IMR-90 (cell line): ENCODE results near the gene COL24A1. TPM values are rescaled to one million over a fixed set of nuclear protein-coding genes. Genes with fewer than 3 reads are reported as not detected.

Experiments used
- ATAC-seq: fragments of 200-7000 bp; cut with Tn5 transposase; 2 replicates; pipeline ENCODE4 v1.9.1; 2020; ENCODE audit warnings: low read depth, mild to moderate bottlenecking, moderate library complexity
- BruUV-seq: library from RNA; stranded (reverse); fragments of 400-500 nt; replicated peaks from 2 replicates; lab custom pipeline; 2021; lab: Mats Ljungman, UMichigan
- CTCF ChIA-PET: fragments of 300-600 bp; formaldehyde crosslinking; extraction: SDS; loops from one replicate; lab custom pipeline; 2021; ENCODE audit warnings: antibody characterized with exemption; lab: Yijun Ruan, JAX
- POLR2A ChIA-PET: fragments of 300-600 bp; sonication (Branson Sonifier 250); formaldehyde crosslinking; loops from one replicate; lab custom pipeline; 2022; ENCODE audit warnings: antibody characterized with exemption; ENCODE audit not compliant: unreplicated experiment; lab: Charles Lee
- DNase-seq: peaks from one replicate; pipeline ENCODE4 v3.0.0; 2013
- H2AFZ ChIP-seq: replicated peaks from 2 replicates; pipeline ENCODE3; 2013; ENCODE audit warnings: low read length, mild to moderate bottlenecking; ENCODE audit not compliant: poor library complexity
- H2AK5ac ChIP-seq: 2 replicates; pipeline ENCODE4 v1.6.1; 2013; ENCODE audit warnings: low read depth, low read length, inconsistent platforms
- H2AK9ac ChIP-seq: replicated peaks from 2 replicates; pipeline ENCODE3; 2013; ENCODE audit warnings: mild to moderate bottlenecking, low read depth, low read length, moderate library complexity; ENCODE audit not compliant: poor library complexity
- H2BK120ac ChIP-seq: 2 replicates; pipeline ENCODE4 v1.6.1; 2013; ENCODE audit warnings: low read depth, low read length, inconsistent platforms
- H2BK15ac ChIP-seq: 3 replicates; pipeline ENCODE4 v1.6.1; 2013; ENCODE audit warnings: low read depth, low read length, inconsistent platforms
- H2BK20ac ChIP-seq: 2 replicates; pipeline ENCODE4 v1.6.1; 2013; ENCODE audit warnings: low read depth, mild to moderate bottlenecking, inconsistent platforms, low read length, moderate library complexity
- H2BK5ac ChIP-seq: 2 replicates; pipeline ENCODE4 v1.6.1; 2013; ENCODE audit warnings: mild to moderate bottlenecking, low read depth, low read length, inconsistent platforms; ENCODE audit not compliant: poor library complexity, severe bottlenecking
- H3K14ac ChIP-seq: replicated peaks from 2 replicates; pipeline ENCODE4 v1.6.1; 2013; ENCODE audit warnings: low read depth, low read length, inconsistent platforms
- H3K18ac ChIP-seq: 2 replicates; pipeline ENCODE4 v1.6.1; 2013; ENCODE audit warnings: low read depth, low read length, control low read depth
- H3K23ac ChIP-seq: 2 replicates; pipeline ENCODE4 v1.6.1; 2013; ENCODE audit warnings: low read depth, low read length, inconsistent platforms
- H3K27ac ChIP-seq: 2 replicates; pipeline ENCODE4 v1.5.1; 2013; ENCODE audit warnings: mild to moderate bottlenecking, control low read depth, low read length; ENCODE audit not compliant: insufficient read depth
- H3K27me3 ChIP-seq: 2 replicates; pipeline ENCODE4 v1.6.1; 2013; ENCODE audit warnings: low read length; ENCODE audit not compliant: control insufficient read depth, insufficient read depth
- H3K36me3 ChIP-seq: 2 replicates; pipeline ENCODE4 v1.6.1; 2013; ENCODE audit warnings: low read length, mixed read lengths; ENCODE audit not compliant: control insufficient read depth, insufficient read depth
- H3K4ac ChIP-seq: 2 replicates; pipeline ENCODE4 v1.6.1; 2013; ENCODE audit warnings: low read depth, low read length, inconsistent platforms
- H3K4me1 ChIP-seq: 2 replicates; pipeline ENCODE4 v1.6.1; 2013; ENCODE audit warnings: low read length, mixed read lengths; ENCODE audit not compliant: control insufficient read depth, insufficient read depth
- H3K4me2 ChIP-seq: 2 replicates; pipeline ENCODE4 v1.6.1; 2013; ENCODE audit warnings: low read depth, mild to moderate bottlenecking, control low read depth, low read length, moderate library complexity
- H3K4me3 ChIP-seq: 2 replicates; pipeline ENCODE4 v1.5.1; 2013; ENCODE audit warnings: low read depth, mild to moderate bottlenecking, control low read depth, low read length, moderate library complexity; ENCODE audit not compliant: insufficient read depth
- H3K56ac ChIP-seq: 2 replicates; pipeline ENCODE4 v1.6.1; 2013; ENCODE audit warnings: low read length, inconsistent platforms; ENCODE audit not compliant: insufficient read depth; ENCODE audit errors: extremely low read depth
- H3K79me1 ChIP-seq, 2 experiments: 2 replicates each; pipeline ENCODE4 v1.6.1; 2013; ENCODE audit warnings: low read length in 2 of 2, inconsistent platforms in 1 of 2, low read depth in 1 of 2
- H3K9ac ChIP-seq: 2 replicates; pipeline ENCODE4 v1.6.1; 2013; ENCODE audit warnings: low read depth, low read length, control low read depth
- H3K9me1 ChIP-seq: 2 replicates; pipeline ENCODE4 v1.6.1; 2013; ENCODE audit warnings: low read length, inconsistent platforms; ENCODE audit not compliant: insufficient read depth
- H3K9me3 ChIP-seq: 2 replicates; pipeline ENCODE4 v1.6.1; 2013; ENCODE audit warnings: low read length; ENCODE audit not compliant: control insufficient read depth, insufficient read depth
- H4K20me1 ChIP-seq: 2 replicates; pipeline ENCODE4 v1.6.1; 2013; ENCODE audit warnings: low read length, inconsistent platforms; ENCODE audit not compliant: insufficient read depth
- H4K5ac ChIP-seq: 2 replicates; pipeline ENCODE4 v1.6.1; 2013; ENCODE audit warnings: mild to moderate bottlenecking, low read depth, low read length, control low read depth
- H4K8ac ChIP-seq, 2 experiments: 2 replicates each; pipeline ENCODE4 v1.6.1; 2013; ENCODE audit warnings: low read depth in 2 of 2, low read length in 2 of 2, control low read depth in 1 of 2, inconsistent platforms in 1 of 2
- H4K91ac ChIP-seq: 2 replicates; pipeline ENCODE4 v1.6.1; 2013; ENCODE audit warnings: low read depth, low read length, inconsistent platforms; ENCODE audit not compliant: insufficient read depth
- CEBPB ChIP-seq: IDR thresholded peaks from 2 replicates; pipeline ENCODE4 v1.6.1; 2012; ENCODE audit warnings: low read depth, low read length, improper control_type of control experiment
- MAZ ChIP-seq: IDR thresholded peaks from 2 replicates; pipeline ENCODE4 v1.6.1; 2012; ENCODE audit warnings: low read depth, mild to moderate bottlenecking, low read length, improper control_type of control experiment, moderate library complexity, borderline replicate concordance
- RCOR1 ChIP-seq: IDR thresholded peaks from 2 replicates; pipeline ENCODE4 v1.6.1; 2012; ENCODE audit warnings: mild to moderate bottlenecking, low read length, improper control_type of control experiment; ENCODE audit not compliant: insufficient replicate concordance
- WGBS, 2 experiments: methylation state at CpG; one replicate each; pipeline versions ENCODE4 v1.1.5 to v1.1.7; 2013; ENCODE audit warnings: missing lambda C conversion rate in 2 of 2; ENCODE audit not compliant: insufficient read length in 1 of 2; ENCODE audit errors: extremely low coverage in 2 of 2; 5-methylcytosine and 5-hydroxymethylcytosine counted together
- dilution Hi-C: fragments of 300-500 bp; cut with HindIII; formaldehyde crosslinking; loops from one replicate; pipeline ENCODE4 v1.14.3; 2018; ENCODE audit warnings: low sequenced_read_pairs; ENCODE audit not compliant: unreplicated experiment
- in situ Hi-C: fragments of 300-500 bp; cut with MboI; formaldehyde crosslinking; loops from 3 replicates; pipeline ENCODE4 v1.14.3; 2019; ENCODE audit warnings: low sequenced_read_pairs, inconsistent platforms, mixed read lengths
- intact Hi-C: fragments of 100-400 bp; cut with micrococcal nuclease; formaldehyde crosslinking; loops from 2 replicates; pipeline ENCODE4 v1.10.0; 2022
- polyA plus RNA-seq, 3 experiments: library from polyadenylated mRNA; depleted of rRNA; stranded (reverse); fragments of >200 nt; gene quantifications; 2 replicates each; pipeline ENCODE4 v1.2.3, GENCODE V29; 2012; ENCODE audit warnings: low replicate concordance in 1 of 3
- total RNA-seq: library from RNA; depleted of rRNA; stranded (reverse); fragments of >200 nt; gene quantifications from 2 replicates; pipeline ENCODE4 v1.2.3, GENCODE V29; 2012

Gene COL24A1
- total and polyA plus RNA-seq, 2 of the 4 experiments (the other 2 are of a cell fraction) = 1.4 to 2.2 TPM

- Histone ChIP-seq H3K27me3 (no peaks in the 10 kb centered on the region), H2AFZ (no peak overlapping the region), H3K23ac (no peak overlapping the region), H3K14ac (no peak overlapping the region), H2BK15ac (no peak overlapping the region), H3K9ac (no peak overlapping the region), H3K79me1 (no peaks in the 10 kb centered on the region), H2AK5ac (no peak overlapping the region), H2BK5ac (no peak overlapping the region), H3K4me2 (no peak overlapping the region), H4K20me1 (no peaks in the 10 kb centered on the region), H3K36me3 (no peaks in the 10 kb centered on the region), H3K27ac (no peak overlapping the region), H4K91ac (no peak overlapping the region), H2BK20ac (no peak overlapping the region), H2BK120ac (no peak overlapping the region), H3K4me3 (no peak overlapping the region), H4K8ac (no peak overlapping the region), H2AK9ac (no peak overlapping the region), H3K9me3 (no peaks in the 10 kb centered on the region), H3K4ac (no peak overlapping the region), H3K9me1 (no peaks in the 10 kb centered on the region), H3K18ac (no peak overlapping the region), H3K4me1 (no peaks in the 10 kb centered on the region), H4K5ac (no peak overlapping the region), H3K56ac (no peak overlapping the region)
- in situ Hi-C loops = no loop called here
- TF ChIP-seq RCOR1 (no peak), MAZ (no peak), CEBPB (no peak)
- BruUV-seq = no TSS peak
- ChIA-PET POLR2A (no interaction called here), CTCF (interaction anchor here (1.0 kb wide), 1 partner anchor 9 kb away, joined by 3 read pairs; no protein-coding TSS in a partner anchor)
- no peak for ATAC-seq
- no CpG with 5 or more reads among the region's 2 CpGs for WGBS, 2 experiments
- dilution Hi-C loops = no loop called here
- intact Hi-C loops = no loop called here
- no peak for DNase-seq
Measured at GRCh38 chr1:86147755-86148154, 8.8 kb downstream of the COL24A1 start.
